ENCODE measurements around the gene ADARB1. TPM values are rescaled to one million over a fixed set of nuclear protein-coding genes. Genes with fewer than 3 reads are reported as not detected.

ADARB1 gene
- polyA plus RNA-seq, 1 experiment = 25.3 TPM

DNA sequence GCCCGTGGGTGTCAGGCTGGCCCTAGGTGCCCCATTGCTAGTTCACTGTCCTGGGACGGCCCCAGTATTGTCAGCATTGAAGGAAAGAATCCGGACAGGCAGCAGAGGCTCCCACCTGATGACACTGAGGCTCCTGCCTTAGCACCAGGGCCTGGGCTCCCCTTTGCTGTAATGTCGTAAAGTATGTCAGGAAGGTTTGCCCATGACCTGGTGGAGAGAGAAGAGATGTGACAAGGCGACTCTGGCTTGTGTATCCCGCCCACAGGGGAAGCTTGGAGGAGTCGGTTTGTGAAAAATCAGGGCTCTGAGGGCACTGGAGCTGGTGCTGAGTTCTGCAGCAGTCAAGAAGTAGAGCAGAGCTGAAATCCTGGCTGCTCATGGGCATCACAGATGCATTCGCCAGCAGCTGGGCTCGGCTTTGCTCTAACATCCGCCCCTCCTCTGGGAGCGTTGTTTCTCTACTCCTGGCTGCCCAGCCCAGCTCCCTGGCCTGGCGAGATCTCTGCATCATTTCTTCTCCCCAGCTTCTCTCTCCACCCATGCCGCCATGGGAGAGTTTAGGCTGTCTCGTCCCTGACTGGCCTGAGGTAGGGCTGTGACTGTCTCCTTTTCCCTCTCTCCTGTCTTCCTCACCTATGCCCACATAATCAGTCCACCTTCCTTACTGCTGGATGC lies 74.1 kb downstream of the ADARB1 start:
- no peak for DNase-seq (ENCODE audit: low read depth, low spot score)
- ChIA-PET CTCF (interaction anchor here (10.3 kb wide), 1 partner anchor 9 kb away, joined by 82 read pairs; no protein-coding TSS in a partner anchor), POLR2A (no interaction called here)
- Histone ChIP-seq H3K9me3 (ENCODE audit: control insufficient read depth, insufficient read depth, low read length) (no peaks in the 10 kb centered on the region), H3K27me3 (ENCODE audit: control insufficient read depth, insufficient read depth, low read length) (no peaks in the 10 kb centered on the region), H3K4me3 (ENCODE audit: low read depth, low read length) (no peak overlapping the region), H3K27ac (ENCODE audit: low read depth, low read length) (no peak overlapping the region)
- TF ChIP-seq, protein P1, sequence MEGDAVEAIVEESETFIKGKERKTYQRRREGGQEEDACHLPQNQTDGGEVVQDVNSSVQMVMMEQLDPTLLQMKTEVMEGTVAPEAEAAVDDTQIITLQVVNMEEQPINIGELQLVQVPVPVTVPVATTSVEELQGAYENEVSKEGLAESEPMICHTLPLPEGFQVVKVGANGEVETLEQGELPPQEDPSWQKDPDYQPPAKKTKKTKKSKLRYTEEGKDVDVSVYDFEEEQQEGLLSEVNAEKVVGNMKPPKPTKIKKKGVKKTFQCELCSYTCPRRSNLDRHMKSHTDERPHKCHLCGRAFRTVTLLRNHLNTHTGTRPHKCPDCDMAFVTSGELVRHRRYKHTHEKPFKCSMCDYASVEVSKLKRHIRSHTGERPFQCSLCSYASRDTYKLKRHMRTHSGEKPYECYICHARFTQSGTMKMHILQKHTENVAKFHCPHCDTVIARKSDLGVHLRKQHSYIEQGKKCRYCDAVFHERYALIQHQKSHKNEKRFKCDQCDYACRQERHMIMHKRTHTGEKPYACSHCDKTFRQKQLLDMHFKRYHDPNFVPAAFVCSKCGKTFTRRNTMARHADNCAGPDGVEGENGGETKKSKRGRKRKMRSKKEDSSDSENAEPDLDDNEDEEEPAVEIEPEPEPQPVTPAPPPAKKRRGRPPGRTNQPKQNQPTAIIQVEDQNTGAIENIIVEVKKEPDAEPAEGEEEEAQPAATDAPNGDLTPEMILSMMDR (IDR thresholded peaks at IDR 0.05; ENCODE audit: low read depth, low read length) = no peak

DNA sequence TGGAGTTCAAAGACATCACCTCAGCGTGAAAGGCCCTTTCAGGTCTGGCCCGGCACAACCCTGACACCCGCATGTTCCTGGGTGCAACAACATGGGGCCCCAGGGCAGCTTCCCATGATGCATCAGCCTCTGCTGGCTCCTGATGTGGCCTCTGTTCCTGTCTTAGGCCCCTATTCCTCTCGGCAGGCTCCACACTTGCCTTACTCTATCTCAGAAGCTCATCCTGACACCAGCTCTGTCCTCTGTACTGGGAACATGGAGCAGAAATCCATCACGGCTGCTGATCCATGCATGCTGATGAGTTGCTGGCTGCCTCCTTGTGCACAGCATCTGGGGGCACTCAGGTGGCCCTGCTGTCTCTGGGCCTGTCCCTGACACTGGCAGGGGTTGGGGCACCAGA lies 74.6 kb downstream of the ADARB1 start:
- POLR2A ChIA-PET = no interaction called here
- CTCF ChIA-PET = interaction anchor here (10.3 kb wide), 1 partner anchor 10 kb away, joined by 82 read pairs; no protein-coding TSS in a partner anchor

DNA sequence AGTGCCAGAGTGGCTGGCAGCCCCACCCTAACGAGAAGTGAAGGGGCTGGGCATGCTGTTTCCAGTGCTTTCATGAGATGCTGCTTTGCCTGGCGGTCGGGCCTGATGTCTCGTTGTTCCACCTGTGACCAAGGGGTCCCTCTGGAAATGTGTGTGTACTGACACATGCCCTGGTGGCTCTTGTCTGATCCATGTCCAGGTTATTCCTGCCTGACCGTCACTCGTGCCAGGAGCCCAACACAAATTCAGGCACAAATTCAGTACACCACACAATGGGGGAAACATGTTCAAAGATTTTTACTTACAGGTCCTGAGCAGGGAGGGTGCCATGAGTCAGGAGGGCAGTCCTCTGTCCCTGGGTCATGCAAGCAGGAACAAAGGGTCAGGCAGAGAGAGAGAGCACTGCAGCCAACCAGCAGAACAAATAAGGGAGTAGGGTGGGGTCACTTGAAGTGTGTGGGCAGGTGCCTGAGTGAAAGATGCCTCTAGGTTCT lies 76.3 kb downstream of the ADARB1 start:
- CTCF ChIA-PET = interaction anchor here (10.3 kb wide), 1 partner anchor 12 kb away, joined by 82 read pairs; no protein-coding TSS in a partner anchor
- TF ChIP-seq, protein P1 (IDR thresholded peaks at IDR 0.05; ENCODE audit: low read depth, low read length) = no peak
- H3K27me3 ChIP-seq (ENCODE audit: control insufficient read depth, insufficient read depth, low read length) = no peaks in the 10 kb centered on the region
- no peak overlapping the region for H3K4me3 ChIP-seq (ENCODE audit: low read depth, low read length)
- DNase-seq (ENCODE audit: low read depth, low spot score) = no peak
- no peaks in the 10 kb centered on the region for H3K9me3 ChIP-seq (ENCODE audit: control insufficient read depth, insufficient read depth, low read length)
- H3K27ac ChIP-seq (ENCODE audit: low read depth, low read length) = no peak overlapping the region
- POLR2A ChIA-PET = no interaction called here

More for the DNA sequence above, 74.6 kb downstream of the ADARB1 start:
- H3K27ac ChIP-seq (ENCODE audit: low read depth, low read length) = no peak overlapping the region
- DNase-seq (ENCODE audit: low read depth, low spot score) = no peak
- H3K9me3 ChIP-seq (ENCODE audit: control insufficient read depth, insufficient read depth, low read length) = no peaks in the 10 kb centered on the region
- no peak overlapping the region for H3K4me3 ChIP-seq (ENCODE audit: low read depth, low read length)
- no peaks in the 10 kb centered on the region for H3K27me3 ChIP-seq (ENCODE audit: control insufficient read depth, insufficient read depth, low read length)
- TF ChIP-seq, protein P1 (IDR thresholded peaks at IDR 0.05; ENCODE audit: low read depth, low read length) = no peak

DNA sequence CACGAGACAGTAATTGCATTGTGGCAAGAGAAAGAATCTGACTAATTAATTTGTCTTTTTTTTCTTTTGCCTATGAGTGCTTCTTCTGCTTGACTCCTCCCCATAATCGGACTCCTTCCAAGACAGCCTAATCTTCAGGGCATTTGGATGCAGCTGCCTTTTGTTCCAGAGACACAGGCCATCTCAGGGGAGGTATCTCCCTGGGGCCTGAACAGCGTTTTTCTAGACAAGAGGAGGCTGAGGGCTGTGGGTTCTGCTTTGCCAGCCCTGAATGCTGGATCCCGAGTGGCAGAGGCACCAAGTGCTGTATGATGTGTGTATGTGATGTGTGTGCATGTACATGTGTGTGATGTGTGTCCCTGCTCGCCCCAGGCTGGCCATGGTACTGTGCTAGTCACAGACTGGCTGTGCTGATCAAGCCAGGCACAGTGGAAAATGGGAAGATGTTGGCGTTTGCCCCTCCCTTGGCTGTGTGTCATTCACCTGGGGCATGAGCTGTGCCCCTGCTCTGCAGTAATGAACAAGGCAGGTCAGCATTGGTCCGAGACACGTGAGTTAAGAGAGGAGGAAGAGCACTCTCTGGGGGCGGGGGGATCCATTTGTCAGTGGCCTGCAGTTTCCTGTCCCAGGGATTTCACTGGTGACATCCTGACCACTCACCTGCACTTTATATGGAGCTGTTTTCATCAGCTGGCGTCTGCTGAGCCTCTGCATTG lies 77.2 kb downstream of the ADARB1 start:
- H3K9me3 ChIP-seq (ENCODE audit: control insufficient read depth, insufficient read depth, low read length) = no peaks in the 10 kb centered on the region
- no peak overlapping the region for H3K4me3 ChIP-seq (ENCODE audit: low read depth, low read length)
- DNase-seq (ENCODE audit: low read depth, low spot score) = no peak
- H3K27me3 ChIP-seq (ENCODE audit: control insufficient read depth, insufficient read depth, low read length) = no peaks in the 10 kb centered on the region
- TF ChIP-seq, protein P1 (IDR thresholded peaks at IDR 0.05; ENCODE audit: low read depth, low read length) = no peak
- ChIA-PET CTCF (interaction anchor here (0.5 to 10.3 kb wide), 2 partner anchors 12 to 323 kb away, joined by 5 to 82 read pairs; no protein-coding TSS in a partner anchor), POLR2A (no interaction called here)
- H3K27ac ChIP-seq (ENCODE audit: low read depth, low read length) = no peak overlapping the region

Measured in AG04450 (cell line).